CD4-positive, alpha-beta T cell treated with Interleukin-6 at 100 ng/mL for 8 hours (primary cell): ENCODE data around the gene TENM3.
"Not testable (repeated sequence)": the region's sequence is repeated elsewhere in the genome, so short reads cannot be mapped to it uniquely, and the experiment has no call there.

Experiments
- DNase-seq: peaks from one replicate; pipeline ENCODE4 v3.0.0-alpha.2; 2020; ENCODE audit warnings: mixed read lengths, low spot score

TENM3 gene

GRCh38 chr4:182243204-182243603, at the start of gene TENM3:
TENM3 (plus strand) TSS chr4:182243402; CDS start chr4:182324021, 80,619 bp downstream.
- not testable (repeated sequence) for DNase-seq

- no peak for DNase-seq
Observed at GRCh38 chr4:182194091-182194824, 48.9 kb upstream of the TENM3 start.

GRCh38 chr4:182197611-182198010, 45.6 kb upstream of the TENM3 start:
- DNase-seq = no peak

GRCh38 chr4:182201871-182202270, 41.3 kb upstream of the TENM3 start:
- no peak for DNase-seq

GRCh38 chr4:182202650-182203049, 40.6 kb upstream of the TENM3 start:
- DNase-seq = no peak

GRCh38 chr4:182203872-182204411, 39.3 kb upstream of the TENM3 start:
- DNase-seq = no peak

GRCh38 chr4:182205306-182205705, 37.9 kb upstream of the TENM3 start:
- no peak for DNase-seq

GRCh38 chr4:182206266-182206665, 36.9 kb upstream of the TENM3 start:
- no peak for DNase-seq

- no peak for DNase-seq
Observed at GRCh38 chr4:182206916-182207315, 36.3 kb upstream of the TENM3 start.

GRCh38 chr4:182207830-182208396, 35.3 kb upstream of the TENM3 start:
- DNase-seq = no peak

GRCh38 chr4:182208526-182209050, 34.6 kb upstream of the TENM3 start:
- no peak for DNase-seq

GRCh38 chr4:182212211-182212761, 30.9 kb upstream of the TENM3 start:
- DNase-seq = no peak

GRCh38 chr4:182213004-182213403, 30.2 kb upstream of the TENM3 start:
- DNase-seq = no peak

GRCh38 chr4:182215148-182215547, 28.1 kb upstream of the TENM3 start:
- DNase-seq = no peak

- DNase-seq = no peak
Observed at GRCh38 chr4:182216005-182216404, 27.2 kb upstream of the TENM3 start.

GRCh38 chr4:182219411-182220056, 23.7 kb upstream of the TENM3 start:
- no peak for DNase-seq

- DNase-seq = no peak
Observed at GRCh38 chr4:182221987-182222386, 21.2 kb upstream of the TENM3 start.

GRCh38 chr4:182222766-182223165, 20.4 kb upstream of the TENM3 start:
- DNase-seq = no peak

GRCh38 chr4:182223708-182224107, 19.5 kb upstream of the TENM3 start:
- no peak for DNase-seq

GRCh38 chr4:182224192-182224850, 18.9 kb upstream of the TENM3 start:
- DNase-seq = no peak

- DNase-seq = no peak
Observed at GRCh38 chr4:182225257-182225852, 17.8 kb upstream of the TENM3 start.

- no peak for DNase-seq
Observed at GRCh38 chr4:182227611-182228010, 15.6 kb upstream of the TENM3 start.
